Chondrocyte (in vitro differentiated cells): ENCODE results near the gene UVRAG. TPM values are rescaled to one million over a fixed set of nuclear protein-coding genes. Genes with fewer than 3 reads are reported as not detected.
A peak's percentile ranks its signal among the peaks of the same experiment; 100 is the strongest.

Source experiments
- DNase-seq: peaks from one replicate; pipeline ENCODE4 v3.0.0; 2021; ENCODE audit warnings: mixed read lengths, low spot score
- H3K27ac Mint-ChIP-seq: one replicate; pipeline ENCODE4 v1.8.0; 2021; ENCODE audit warnings: mild to moderate bottlenecking, moderate library complexity, mixed read lengths; ENCODE audit not compliant: unreplicated experiment
- H3K27me3 Mint-ChIP-seq: 2 replicates; pipeline ENCODE4 v1.8.0; 2021; ENCODE audit warnings: low read depth, mixed read lengths
- H3K36me3 Mint-ChIP-seq: 2 replicates; pipeline ENCODE4 v1.8.0; 2021; ENCODE audit warnings: low read depth, mixed read lengths
- H3K4me1 Mint-ChIP-seq: 2 replicates; pipeline ENCODE4 v1.8.0; 2021; ENCODE audit warnings: low read depth, mild to moderate bottlenecking, mixed read lengths
- H3K4me3 Mint-ChIP-seq: one replicate; pipeline ENCODE4 v1.8.0; 2021; ENCODE audit warnings: mild to moderate bottlenecking, moderate library complexity, mixed read lengths; ENCODE audit not compliant: unreplicated experiment
- H3K9me3 Mint-ChIP-seq: 2 replicates; pipeline ENCODE4 v1.8.0; 2021; ENCODE audit warnings: low read depth, mixed read lengths
- CTCF ChIP-seq: fragments of 200-600 bp; sonication (generic); IDR thresholded peaks from 2 replicates; pipeline ENCODE4 v1.5.0; 2021; ENCODE audit warnings: antibody characterized with exemption, mild to moderate bottlenecking, moderate library complexity
- long read RNA-seq: library from polyadenylated mRNA; stranded (forward); transcript quantifications from one replicate; pipeline ENCODE4 v2.0.0, GENCODE V29; 2021
- total RNA-seq: library from RNA; stranded (reverse); gene quantifications from 3 replicates; pipeline ENCODE4 v1.2.1, GENCODE V29; 2021

UVRAG gene
- total RNA-seq = 15.7 to 32.5 TPM (median 16.9 TPM) in 3 replicates
- long read RNA-seq, full-length matches to known transcripts = 48 of 60 reads
- long read RNA-seq, partial matches to known transcripts = 1 of 60 reads
- long read RNA-seq, other reads (novel, unspliced or antisense) = 11 of 60 reads

DNA sequence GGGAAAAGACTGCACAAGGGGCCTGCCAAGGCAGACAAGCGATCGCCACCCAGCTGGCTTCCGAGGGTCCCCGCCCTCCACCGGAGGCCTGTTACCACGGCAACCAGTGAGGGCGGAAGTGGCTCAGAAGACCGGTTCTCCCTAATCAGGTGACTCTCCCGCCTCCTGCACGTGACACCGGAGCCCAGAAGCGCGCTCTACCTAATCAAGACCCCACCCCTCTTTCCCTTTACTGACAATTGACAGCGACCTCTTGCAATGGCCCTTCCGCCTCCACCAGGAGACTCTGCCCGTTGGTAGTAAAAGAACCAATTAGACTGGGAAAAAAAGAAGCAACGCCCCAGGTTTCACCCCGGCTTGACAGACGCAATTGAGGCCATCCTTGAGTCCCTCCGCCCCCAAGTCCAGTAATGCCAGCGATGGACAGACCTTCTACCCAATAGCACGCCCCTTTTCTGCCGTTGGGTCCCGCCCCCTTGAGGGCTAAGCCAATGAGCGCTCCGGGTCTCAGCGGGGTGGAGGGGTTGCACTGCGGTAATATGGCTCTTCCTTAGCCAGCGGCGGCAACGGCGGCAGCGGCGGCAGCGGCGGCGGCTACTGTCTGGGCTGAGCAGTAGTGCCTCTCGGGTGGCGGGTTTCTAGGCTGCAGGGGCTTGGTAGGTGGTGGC lies at the start of gene UVRAG:
Gene UVRAG (plus strand): TSS at position 534 of the 668 bp plus-strand sequence. CDS start 198 bp downstream, outside the sequence.
- no peaks in the 10 kb centered on the region for H3K27me3 Mint-ChIP-seq
- H3K9me3 Mint-ChIP-seq = no peaks in the 10 kb centered on the region
- TF ChIP-seq CTCF = no peak
- DNase-seq = peak; percentile 99
- peak within 1 kb of the TSS; percentile 93 for H3K27ac Mint-ChIP-seq
- H3K36me3 Mint-ChIP-seq = no peaks in the 10 kb centered on the region
- H3K4me1 Mint-ChIP-seq = peaks cover 23% of the 10 kb centered on the region
- no peak within 1 kb of the TSS for H3K4me3 Mint-ChIP-seq

DNA sequence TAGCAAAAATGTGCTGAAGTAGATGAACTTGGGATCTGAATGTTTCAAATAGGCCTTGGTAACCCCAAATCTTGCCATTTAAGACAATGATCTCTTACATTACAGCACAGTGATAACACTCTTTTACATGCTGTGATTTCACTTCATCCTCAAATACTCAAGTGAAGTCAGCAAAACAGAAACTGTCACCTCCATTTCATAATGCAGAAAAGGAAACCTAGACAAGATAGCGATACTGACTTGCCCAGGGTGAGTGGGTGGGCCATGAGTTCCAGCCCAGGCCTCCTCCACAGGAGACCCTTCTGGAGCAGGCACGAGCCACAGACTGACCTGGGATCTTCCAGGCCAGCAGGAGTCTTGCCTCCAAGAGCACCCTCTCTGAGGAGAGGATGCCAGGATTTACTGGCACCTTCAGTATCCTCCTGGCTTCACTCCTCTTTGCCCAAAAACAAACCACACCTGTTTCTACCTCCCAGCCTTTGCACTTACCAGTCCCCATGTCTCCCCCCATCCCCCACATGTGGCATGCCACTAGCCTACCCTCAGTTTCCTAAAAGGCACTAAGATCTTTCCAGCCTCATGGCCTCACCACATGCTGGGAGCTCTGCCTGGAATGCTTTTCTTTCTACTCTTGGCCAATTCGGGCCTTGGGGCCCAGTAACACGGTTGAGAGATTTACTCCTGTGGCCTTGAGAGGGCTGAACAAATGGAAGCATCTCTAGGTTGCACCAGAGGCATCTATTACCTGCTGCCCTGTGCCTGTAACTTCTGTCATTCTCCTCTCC lies 48.4 kb upstream of the UVRAG start:
- Mint-ChIP-seq H3K36me3 (no peaks in the 10 kb centered on the region), H3K4me1 (peaks cover 22% of the 10 kb centered on the region), H3K9me3 (no peaks in the 10 kb centered on the region), H3K4me3 (no peak overlapping the region), H3K27me3 (peaks cover 29% of the 10 kb centered on the region), H3K27ac (no peak overlapping the region)
- TF ChIP-seq CTCF = no peak
- no peak for DNase-seq

DNA sequence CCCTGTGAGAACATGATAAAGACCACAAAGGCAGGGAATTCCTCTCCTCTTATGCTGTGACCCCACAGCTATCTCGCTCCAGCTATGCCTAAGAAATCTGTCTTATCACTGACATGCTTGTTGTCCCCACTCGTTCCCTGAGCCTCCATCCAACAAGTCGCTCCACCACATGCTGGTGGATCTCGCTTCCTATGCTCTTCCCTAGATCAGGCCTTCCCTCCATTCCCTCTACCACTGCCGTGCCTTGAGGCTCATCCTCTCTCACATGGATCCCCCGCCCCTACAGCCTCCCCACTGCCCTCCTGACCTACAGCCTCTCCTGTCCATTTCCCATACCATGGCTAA lies 47.8 kb upstream of the UVRAG start:
- H3K27ac Mint-ChIP-seq = no peak overlapping the region
- TF ChIP-seq CTCF = no peak
- no peaks in the 10 kb centered on the region for H3K9me3 Mint-ChIP-seq
- no peak overlapping the region for H3K4me3 Mint-ChIP-seq
- no peaks in the 10 kb centered on the region for H3K36me3 Mint-ChIP-seq
- H3K27me3 Mint-ChIP-seq = peaks cover 31% of the 10 kb centered on the region
- no peak for DNase-seq
- H3K4me1 Mint-ChIP-seq = peaks cover 22% of the 10 kb centered on the region

- Mint-ChIP-seq H3K9me3 (no peaks in the 10 kb centered on the region), H3K4me1 (peaks cover 22% of the 10 kb centered on the region), H3K4me3 (peak overlapping the region; percentile 68), H3K27ac (no peak overlapping the region), H3K27me3 (peaks cover 34% of the 10 kb centered on the region), H3K36me3 (no peaks in the 10 kb centered on the region)
- no peak for DNase-seq
- peak; percentile 6 for TF ChIP-seq CTCF
Observed at GRCh38 chr11:75767793-75768111, 47.3 kb upstream of the UVRAG start.

- H3K36me3 Mint-ChIP-seq = no peaks in the 10 kb centered on the region
- no peak for DNase-seq
- peak; percentile 51 for TF ChIP-seq CTCF
- H3K4me3 Mint-ChIP-seq = peak within 1 kb of the TSS; percentile 68
- H3K9me3 Mint-ChIP-seq = no peaks in the 10 kb centered on the region
- H3K4me1 Mint-ChIP-seq = peaks cover 18% of the 10 kb centered on the region
- H3K27ac Mint-ChIP-seq = no peak within 1 kb of the TSS
- peaks cover 34% of the 10 kb centered on the region for H3K27me3 Mint-ChIP-seq
Observed at GRCh38 chr11:75768112-75768908, 46.7 kb upstream of the UVRAG start, which contains the start of gene DGAT2. TSS of gene DGAT2 (plus strand) at chr11:75768778. CDS start at chr11:75768992, 214 bp downstream.
